ENCODE results near the gene RAB15.

GRCh38 chr14:64937171-64937820 lies 34.8 kb downstream of the RAB15 start:
- TF ChIP-seq POLR2AphosphoS5 (IDR thresholded peaks at IDR 0.05; ENCODE audit: low read depth, low read length) = no peak
- no peak for TF ChIP-seq SIN3A (IDR thresholded peaks at IDR 0.05; ENCODE audit: borderline replicate concordance, insufficient read depth, low read length)
- TF ChIP-seq TAF1 (IDR thresholded peaks at IDR 0.05; ENCODE audit: borderline replicate concordance, insufficient read depth, low read length) = no peak
- no peak for TF ChIP-seq FOXP2 (optimal IDR thresholded peaks at IDR 0.05; ENCODE audit: borderline replicate concordance, extremely low read depth, extremely low read length, insufficient read depth)
- no peak for TF ChIP-seq REST (IDR thresholded peaks at IDR 0.05; ENCODE audit: insufficient read depth in 1 of 2, low read depth in 2 of 2, low read length in 2 of 2)
